ENCODE data around the gene ILKAP. TPM values are rescaled to one million over a fixed set of nuclear protein-coding genes. Genes with fewer than 3 reads are reported as not detected.
A peak's percentile ranks its signal among the peaks of the same experiment; 100 is the strongest.

The ILKAP gene
- polyA plus RNA-seq, 3 donors = 23.2 to 44.2 (median 29.3) TPM

GRCh38 chr2:238159661-238160205, 43.8 kb downstream of the ILKAP start:
- no peak overlapping the region for H3K9ac ChIP-seq (ENCODE audit: insufficient read depth, low read length, poor library complexity, severe bottlenecking)
- H3K4me1 ChIP-seq (ENCODE audit: control insufficient read depth in 1 of 2, insufficient read depth in 2 of 2, low read length in 2 of 2) = peaks cover 7 to 8% of the 10 kb centered on the region in 2 donors
- Mint-ChIP-seq H3K4me1 (peaks cover 15% of the 10 kb centered on the region), H3K27me3 (ENCODE audit: low read depth in 3 of 3) (peaks cover 42 to 69% (median 55%) of the 10 kb centered on the region in 3 donors), H3K4me3 (peak overlapping the region; percentile 76 to 93), H3K27ac (no peak overlapping the region), H3K36me3 (peaks cover 0 to 4% of the 10 kb centered on the region in 2 donors), H3K9me3 (peaks cover 0 to 14% (median 0%) of the 10 kb centered on the region in 7 donors)
- peak overlapping the region; percentile 66 for H3K4me2 ChIP-seq (replicated peaks; ENCODE audit: extremely low read depth, low read length, poor library complexity, severe bottlenecking)
- H3K27ac ChIP-seq (ENCODE audit: low read depth in 1 of 2, low read length in 2 of 2) = no peak overlapping the region
- peaks cover 7 to 56% of the 10 kb centered on the region in 2 donors for H3K27me3 ChIP-seq (ENCODE audit: control insufficient read depth in 2 of 2, insufficient read depth in 2 of 2, low read length in 2 of 2)
- TF ChIP-seq, protein P1, sequence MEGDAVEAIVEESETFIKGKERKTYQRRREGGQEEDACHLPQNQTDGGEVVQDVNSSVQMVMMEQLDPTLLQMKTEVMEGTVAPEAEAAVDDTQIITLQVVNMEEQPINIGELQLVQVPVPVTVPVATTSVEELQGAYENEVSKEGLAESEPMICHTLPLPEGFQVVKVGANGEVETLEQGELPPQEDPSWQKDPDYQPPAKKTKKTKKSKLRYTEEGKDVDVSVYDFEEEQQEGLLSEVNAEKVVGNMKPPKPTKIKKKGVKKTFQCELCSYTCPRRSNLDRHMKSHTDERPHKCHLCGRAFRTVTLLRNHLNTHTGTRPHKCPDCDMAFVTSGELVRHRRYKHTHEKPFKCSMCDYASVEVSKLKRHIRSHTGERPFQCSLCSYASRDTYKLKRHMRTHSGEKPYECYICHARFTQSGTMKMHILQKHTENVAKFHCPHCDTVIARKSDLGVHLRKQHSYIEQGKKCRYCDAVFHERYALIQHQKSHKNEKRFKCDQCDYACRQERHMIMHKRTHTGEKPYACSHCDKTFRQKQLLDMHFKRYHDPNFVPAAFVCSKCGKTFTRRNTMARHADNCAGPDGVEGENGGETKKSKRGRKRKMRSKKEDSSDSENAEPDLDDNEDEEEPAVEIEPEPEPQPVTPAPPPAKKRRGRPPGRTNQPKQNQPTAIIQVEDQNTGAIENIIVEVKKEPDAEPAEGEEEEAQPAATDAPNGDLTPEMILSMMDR (IDR thresholded peaks at IDR 0.05) = no peak
- DNase-seq = no peak
- peak overlapping the region in 1 of 3 experiments; percentile 63 for H3K4me3 ChIP-seq (replicated peaks in 1 of 3; ENCODE audit: low read depth in 2 of 3, low read length in 3 of 3)
- intact Hi-C loops (cut with micrococcal nuclease) = no loop called here
- no peaks in the 10 kb centered on the region for H3K36me3 ChIP-seq (replicated peaks in 1 of 2; ENCODE audit: control insufficient read depth in 1 of 2, insufficient read depth in 2 of 2, low read length in 2 of 2)
- H2AFZ ChIP-seq (ENCODE audit: insufficient read depth, low read depth, low read length, poor library complexity, severe bottlenecking) = no peak overlapping the region
- peaks cover 0 to 7% of the 10 kb centered on the region in 2 donors for H3K9me3 ChIP-seq (replicated peaks in 1 of 2; ENCODE audit: control insufficient read depth in 1 of 2, insufficient read depth in 1 of 2, low read length in 2 of 2)
- H3K79me2 ChIP-seq (ENCODE audit: insufficient read depth, low read length) = no peaks in the 10 kb centered on the region
- 40% methylated on average over 7 of the region's 10 CpGs for WGBS (ENCODE audit: insufficient coverage)
- H4K20me1 ChIP-seq (ENCODE audit: insufficient read depth, low read length) = no peaks in the 10 kb centered on the region

DNA sequence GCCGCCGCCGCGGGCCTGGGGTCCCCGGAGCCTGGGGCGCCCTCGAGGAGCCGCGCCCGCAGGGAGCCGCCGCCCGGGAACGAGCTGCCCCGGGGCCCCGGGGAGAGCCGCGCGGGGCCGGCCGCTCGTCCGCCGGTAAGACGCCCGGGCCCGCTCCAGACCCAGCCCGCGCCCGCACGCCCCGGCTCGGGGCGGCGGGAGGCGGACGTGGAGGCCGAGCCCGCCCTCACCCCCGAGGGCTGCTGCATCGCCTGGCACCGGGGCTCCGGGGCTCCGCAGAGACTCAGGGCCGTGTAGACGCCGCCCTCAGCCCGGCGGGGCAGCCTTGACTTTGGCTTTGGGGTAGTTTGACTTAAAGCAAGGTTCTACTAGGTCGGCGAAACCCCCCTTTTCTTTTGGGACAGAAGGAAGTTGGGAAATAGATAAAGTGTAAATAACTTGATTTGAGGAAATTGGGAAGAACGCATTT, 44.4 kb downstream of the ILKAP start:
- H3K4me1 ChIP-seq (ENCODE audit: control insufficient read depth in 1 of 2, insufficient read depth in 2 of 2, low read length in 2 of 2) = peaks cover 7 to 8% of the 10 kb centered on the region in 2 donors
- H3K4me2 ChIP-seq (replicated peaks; ENCODE audit: extremely low read depth, low read length, poor library complexity, severe bottlenecking) = peak overlapping the region; percentile 66
- no peak overlapping the region for H3K9ac ChIP-seq (ENCODE audit: insufficient read depth, low read length, poor library complexity, severe bottlenecking)
- intact Hi-C loops (cut with micrococcal nuclease) = no loop called here
- DNase-seq = no peak
- peak overlapping the region; percentile 76 to 93 for H3K4me3 Mint-ChIP-seq
- H3K4me3 ChIP-seq (replicated peaks in 1 of 3; ENCODE audit: low read depth in 2 of 3, low read length in 3 of 3) = peak overlapping the region in 2 of 3 experiments; percentile 16 to 63
- H2AFZ ChIP-seq (ENCODE audit: insufficient read depth, low read depth, low read length, poor library complexity, severe bottlenecking) = peak overlapping the region; percentile 69
- peaks cover 0 to 7% of the 10 kb centered on the region in 2 donors for H3K9me3 ChIP-seq (replicated peaks in 1 of 2; ENCODE audit: control insufficient read depth in 1 of 2, insufficient read depth in 1 of 2, low read length in 2 of 2)
- under 1% methylated on average over 49 of the region's 52 CpGs for WGBS (ENCODE audit: insufficient coverage)
- H3K27ac Mint-ChIP-seq = no peak overlapping the region
- peaks cover 15% of the 10 kb centered on the region for H3K4me1 Mint-ChIP-seq
- TF ChIP-seq, protein P1 (IDR thresholded peaks at IDR 0.05) = no peak
- H3K27ac ChIP-seq (ENCODE audit: low read depth in 1 of 2, low read length in 2 of 2) = no peak overlapping the region
- H4K20me1 ChIP-seq (ENCODE audit: insufficient read depth, low read length) = no peaks in the 10 kb centered on the region
- H3K27me3 Mint-ChIP-seq (ENCODE audit: low read depth in 3 of 3) = peaks cover 36 to 63% (median 49%) of the 10 kb centered on the region in 3 donors
- no peaks in the 10 kb centered on the region for H3K36me3 ChIP-seq (replicated peaks in 1 of 2; ENCODE audit: control insufficient read depth in 1 of 2, insufficient read depth in 2 of 2, low read length in 2 of 2)
- peaks cover 7 to 52% of the 10 kb centered on the region in 2 donors for H3K27me3 ChIP-seq (ENCODE audit: control insufficient read depth in 2 of 2, insufficient read depth in 2 of 2, low read length in 2 of 2)
- peaks cover 1 to 15% (median 2%) of the 10 kb centered on the region in 7 donors for H3K9me3 Mint-ChIP-seq
- H3K36me3 Mint-ChIP-seq = peaks cover 0 to 4% of the 10 kb centered on the region in 2 donors
- no peaks in the 10 kb centered on the region for H3K79me2 ChIP-seq (ENCODE audit: insufficient read depth, low read length)

Data from CD14-positive monocyte (primary cell).